Esophagus squamous epithelium (tissue), 4 donors: ENCODE data around the gene GAB4.

Experiments
- CTCF ChIP-seq, 6 experiments: fragments of 450-650 bp in 4 of 6; fragments of 200-600 bp in 2 of 6; sonication (generic) in 2 of 6; IDR thresholded peaks; one replicate each; pipeline ENCODE4 v1.5.1; 2016 to 2019; ENCODE audit warnings: antibody characterized with exemption in 6 of 6, mild to moderate bottlenecking in 4 of 6, moderate library complexity in 4 of 6
- POLR2A ChIP-seq, 4 donors: fragments of 450-650 bp; IDR thresholded peaks; one replicate each; pipeline ENCODE4 v1.6.1; 2017; ENCODE audit warnings: antibody characterized with exemption in 4 of 4, mild to moderate bottlenecking in 4 of 4, moderate library complexity in 3 of 4

DNA sequence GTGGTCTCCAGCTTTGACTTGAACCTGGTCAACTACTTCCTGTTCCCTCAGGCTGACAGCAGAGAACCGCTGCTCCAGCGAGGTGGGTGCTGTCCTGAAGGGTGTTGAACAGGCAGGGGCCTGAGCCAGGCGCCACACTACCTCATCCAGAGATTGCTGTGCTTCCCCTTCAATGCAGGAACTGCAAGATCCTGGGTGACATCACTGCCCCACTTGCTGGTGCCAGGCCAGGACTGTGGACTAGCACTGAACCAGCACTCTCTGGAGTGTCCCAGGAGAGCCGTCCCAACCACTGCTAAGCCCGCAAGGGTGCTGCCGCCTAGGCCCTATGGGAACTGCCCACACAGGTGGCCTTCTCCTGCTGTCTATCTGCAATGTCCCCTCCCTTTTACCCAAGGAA is 51.7 kb downstream of the GAB4 start:
- TF ChIP-seq POLR2A (IDR thresholded peaks at IDR 0.05) (no peak), CTCF (IDR thresholded peaks at IDR 0.05) (no peak)
